ENCODE data around the gene KLF2.

GRCh38 chr19:16334411-16334810 lies 9.8 kb downstream of the KLF2 start:
- TF ChIP-seq CTCF (conservative IDR thresholded peaks at IDR 0.05 in 1 of 2, IDR thresholded peaks at IDR 0.05 in 1 of 2; ENCODE audit: low read depth in 1 of 2, low read length in 2 of 2) = no peak
- TF ChIP-seq EZH2 (IDR thresholded peaks at IDR 0.05; ENCODE audit: low read length, missing control alignments) = no peak

Data from fibroblast of lung (primary cell).